Measurements from ENCODE around the gene SYNE1.
"Not testable (repeated sequence)": the region's sequence is repeated elsewhere in the genome, so short reads cannot be mapped to it uniquely, and the experiment has no call there.

Gene SYNE1

GRCh38 chr6:152085451-152085921, 551.7 kb downstream of the SYNE1 start:
- ATAC-seq (no peak), DNase-seq (no peak)
- H3K4me3 Mint-ChIP-seq: no peak overlapping the region
- H3K4me1 Mint-ChIP-seq: no peaks in the 10 kb centered on the region
- peaks cover 4 to 12% of the 10 kb centered on the region in 2 donors for H3K9me3 Mint-ChIP-seq
- H3K27ac Mint-ChIP-seq: no peak overlapping the region
- H3K27me3 Mint-ChIP-seq: peaks cover 9% of the 10 kb centered on the region

GRCh38 chr6:152078804-152079203, 558.4 kb downstream of the SYNE1 start:
- Mint-ChIP-seq H3K4me1 (no peaks in the 10 kb centered on the region), H3K9me3 (peaks cover 26 to 35% of the 10 kb centered on the region in 2 donors), H3K27ac (no peak overlapping the region), H3K27me3 (peaks cover 12% of the 10 kb centered on the region), H3K4me3 (no peak overlapping the region)
- DNase-seq (no peak), ATAC-seq (no peak)

- H3K9me3 Mint-ChIP-seq: peaks cover 26 to 35% of the 10 kb centered on the region in 2 donors
- no peak for ATAC-seq
- no peaks in the 10 kb centered on the region for H3K4me1 Mint-ChIP-seq
- peaks cover 12% of the 10 kb centered on the region for H3K27me3 Mint-ChIP-seq
- DNase-seq: no peak
- H3K27ac Mint-ChIP-seq: no peak overlapping the region
- H3K4me3 Mint-ChIP-seq: no peak overlapping the region
Measured at GRCh38 chr6:152078001-152078400, 559.2 kb downstream of the SYNE1 start.

- H3K27ac Mint-ChIP-seq, H3K4me3 Mint-ChIP-seq, DNase-seq, ATAC-seq, H3K4me1 Mint-ChIP-seq: not testable (repeated sequence)
- peaks cover 22 to 31% of the 10 kb centered on the region in 2 donors for H3K9me3 Mint-ChIP-seq
- H3K27me3 Mint-ChIP-seq: peaks cover 11% of the 10 kb centered on the region
Measured at GRCh38 chr6:152076242-152076641, 560.9 kb downstream of the SYNE1 start.

GRCh38 chr6:152071843-152072242, 565.3 kb downstream of the SYNE1 start:
- Mint-ChIP-seq H3K9me3 (peaks cover 15 to 22% of the 10 kb centered on the region in 2 donors), H3K27ac (no peak overlapping the region), H3K4me1 (no peaks in the 10 kb centered on the region), H3K27me3 (no peaks in the 10 kb centered on the region), H3K4me3 (no peak overlapping the region)
- no peak for ATAC-seq
- no peak for DNase-seq
